Measurements from ENCODE around the gene EME1. TPM values are rescaled to one million over a fixed set of nuclear protein-coding genes. Genes with fewer than 3 reads are reported as not detected.
A peak's percentile ranks its signal among the peaks of the same experiment; 100 is the strongest.

The EME1 gene
- total and polyA plus RNA-seq, 2 of the 4 experiments (the other 2 are of a cell fraction), result 9.1 to 9.4 TPM

GRCh38 chr17:50371526-50371925, 1.5 kb upstream of the EME1 start:
- Histone ChIP-seq H2BK5ac (ENCODE audit: low read depth, low read length, poor library complexity, severe bottlenecking) (no peak overlapping the region), H3K27ac (ENCODE audit: insufficient read depth, low read length) (no peak overlapping the region; the same call in 1 of the 2 replicates), H3K14ac (replicated peaks; ENCODE audit: low read depth, low read length) (no peak overlapping the region; the same call in 1 of the 2 replicates), H2AK5ac (ENCODE audit: low read depth, low read length) (peak overlapping the region; percentile 76; the same call in 1 of the 2 replicates), H3K79me1 (ENCODE audit: low read depth in 1 of 2, low read length in 2 of 2) (peaks cover 33 to 57% of the 10 kb centered on the region in 2 experiments), H3K36me3 (ENCODE audit: control insufficient read depth, insufficient read depth, low read length) (peaks cover 31% of the 10 kb centered on the region), H3K27me3 (ENCODE audit: control insufficient read depth, insufficient read depth, low read length) (no peaks in the 10 kb centered on the region), H3K4me2 (ENCODE audit: low read depth, low read length) (peak overlapping the region; percentile 88), H3K56ac (ENCODE audit: extremely low read depth, insufficient read depth, low read length) (no peak overlapping the region), H3K23ac (ENCODE audit: low read depth, low read length) (peak overlapping the region; percentile 77; the same call in 1 of the 2 replicates), H3K4me3 (ENCODE audit: insufficient read depth, low read depth, low read length) (no peak overlapping the region), H4K20me1 (ENCODE audit: insufficient read depth, low read length) (no peaks in the 10 kb centered on the region), H4K5ac (ENCODE audit: low read depth, low read length) (peak overlapping the region; percentile 9; the same call in 1 of the 2 replicates), H2BK20ac (ENCODE audit: low read depth, low read length) (no peak overlapping the region; the same call in 1 of the 2 replicates), H2BK120ac (ENCODE audit: low read depth, low read length) (0 out of 2 replicates have a peak overlapping the region, but pooled peaks have one; percentile 12), H3K18ac (ENCODE audit: low read depth, low read length) (no peak overlapping the region), H2AK9ac (replicated peaks; ENCODE audit: low read depth, low read length, poor library complexity) (peak overlapping the region; percentile 38), H3K4ac (ENCODE audit: low read depth, low read length) (peak overlapping the region; percentile 30; the same call in 1 of the 2 replicates), H3K9me1 (ENCODE audit: insufficient read depth, low read length) (peaks cover 7% of the 10 kb centered on the region; the same call in 1 of the 2 replicates), H2BK15ac (ENCODE audit: low read depth, low read length) (no peak overlapping the region), H3K9me3 (ENCODE audit: control insufficient read depth, insufficient read depth, low read length) (no peaks in the 10 kb centered on the region), H4K91ac (ENCODE audit: insufficient read depth, low read depth, low read length) (no peak overlapping the region), H4K8ac (ENCODE audit: low read depth in 2 of 2, low read length in 2 of 2) (peak overlapping the region in 1 of 2 experiments; percentile 56; a peak in 2 of 4 replicates), H3K9ac (ENCODE audit: low read depth, low read length) (no peak overlapping the region), H3K4me1 (ENCODE audit: control insufficient read depth, insufficient read depth, low read length) (no peaks in the 10 kb centered on the region), H2AFZ (replicated peaks; ENCODE audit: low read length, poor library complexity) (no peak overlapping the region)
- WGBS, 2 experiments (ENCODE audit: extremely low coverage in 2 of 2, insufficient read length in 1 of 2), result no CpG with 5 or more reads among the region's 2 CpGs
- ChIA-PET CTCF (interaction anchor here (1.8 kb wide), 1 partner anchor 10 kb away, joined by 7 read pairs; no protein-coding TSS in a partner anchor), POLR2A (ENCODE audit: unreplicated experiment) (no interaction called here)
- in situ Hi-C loops (cut with MboI; ENCODE audit: low sequenced_read_pairs), result no loop called here
- no peak for DNase-seq
- dilution Hi-C loops (cut with HindIII; ENCODE audit: low sequenced_read_pairs, unreplicated experiment), result no loop called here
- ATAC-seq (ENCODE audit: low read depth), result no peak
- no TSS peak for BruUV-seq (replicated peaks)
- TF ChIP-seq RFX5 (IDR thresholded peaks at IDR 0.05; ENCODE audit: low read depth, low read length) (no peak), ELK1 (IDR thresholded peaks at IDR 0.05; ENCODE audit: borderline replicate concordance, low read depth, low read length) (no peak), NFE2L2 (IDR thresholded peaks at IDR 0.05; ENCODE audit: low read depth, low read length) (no peak), USF2 (IDR thresholded peaks at IDR 0.05; ENCODE audit: low read depth, low read length) (no peak), MXI1 (IDR thresholded peaks at IDR 0.05; ENCODE audit: borderline replicate concordance, low read depth, low read length) (no peak), MAFK (IDR thresholded peaks at IDR 0.05; ENCODE audit: low read depth, low read length) (no peak), POLR2A (IDR thresholded peaks at IDR 0.05; ENCODE audit: low read depth, low read length) (no peak), SMC3 (IDR thresholded peaks at IDR 0.05; ENCODE audit: low read depth, low read length) (no peak), RAD21 (IDR thresholded peaks at IDR 0.05; ENCODE audit: low read length) (no peak), BHLHE40 (IDR thresholded peaks at IDR 0.05; ENCODE audit: low read depth, low read length) (no peak), CEBPB (IDR thresholded peaks at IDR 0.05; ENCODE audit: low read depth, low read length) (no peak), FOS (IDR thresholded peaks at IDR 0.05; ENCODE audit: low read depth, low read length) (no peak)
- intact Hi-C loops (cut with micrococcal nuclease), result no loop called here
